SIG-M5 treated with dmso at 0.1 percent for 504 hours (cell line): ENCODE data around the gene RASSF5.
"Not testable (repeated sequence)": the region's sequence is repeated elsewhere in the genome, so short reads cannot be mapped to it uniquely, and the experiment has no call there.

Experiments used
- DNase-seq: peaks from one replicate; lab custom pipeline; 2025; ENCODE audit not compliant: unreplicated experiment; lab: John Stamatoyannopoulos, UW

RASSF5 gene

DNA sequence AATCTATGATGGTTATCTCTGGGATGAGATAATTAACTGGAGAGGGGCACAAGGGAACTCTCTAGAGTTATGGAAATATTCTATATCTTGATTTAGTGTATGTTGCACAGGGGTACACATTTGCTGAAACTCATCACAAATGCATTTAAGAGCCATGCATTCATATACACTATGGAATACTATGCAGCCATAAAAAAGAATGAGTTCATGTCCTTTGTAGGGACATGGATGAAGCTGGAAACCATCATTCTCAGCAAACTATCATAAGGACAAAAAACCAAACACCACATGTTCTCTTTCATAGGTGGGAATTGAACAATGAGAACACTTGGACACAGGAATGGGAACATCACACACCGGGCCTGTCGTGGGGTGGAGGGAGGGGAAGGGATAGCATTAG, 119.1 kb downstream of the RASSF5 start:
- not testable (repeated sequence) for DNase-seq

DNA sequence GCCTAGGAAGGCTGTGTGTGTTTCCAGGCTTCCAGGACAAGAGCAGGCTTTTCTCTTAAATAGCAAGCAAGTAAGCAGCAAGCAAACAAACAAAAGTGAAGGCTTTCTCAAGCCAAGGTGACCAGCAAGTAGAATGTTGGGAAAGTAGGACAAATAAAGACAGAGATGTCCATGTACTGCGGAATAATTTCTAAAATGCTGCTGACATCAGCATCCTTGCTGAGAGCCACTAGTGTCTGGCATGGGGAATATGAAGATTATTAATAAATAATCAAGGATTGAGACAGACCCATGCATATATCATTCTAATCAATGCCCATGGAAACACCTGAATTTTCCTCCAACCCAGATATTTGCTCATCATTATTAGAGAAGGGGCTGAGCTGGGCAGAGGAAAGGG, 121.6 kb downstream of the RASSF5 start:
- DNase-seq: no peak

DNA sequence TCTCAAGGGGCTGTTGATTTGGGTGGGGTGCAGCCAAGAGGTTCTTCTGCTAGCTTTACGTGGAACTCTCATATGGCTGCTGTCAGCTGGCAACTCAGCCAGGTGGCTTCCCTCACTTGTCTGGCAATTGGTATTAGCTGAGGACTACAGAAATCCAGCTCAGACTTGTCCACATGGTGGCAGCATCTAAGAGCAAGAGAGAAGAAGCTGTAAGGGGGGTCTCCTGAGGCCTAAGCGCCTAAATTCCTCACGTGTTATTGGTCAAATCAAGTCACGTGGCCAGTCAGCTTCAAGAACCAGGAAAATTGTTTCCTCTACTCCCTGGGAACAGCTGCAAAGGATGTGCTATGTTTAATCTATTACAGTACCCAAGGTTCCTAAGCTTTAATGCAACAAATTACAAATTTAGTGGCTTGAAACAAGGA, 123.8 kb downstream of the RASSF5 start:
- peak; percentile 89 for DNase-seq

DNA sequence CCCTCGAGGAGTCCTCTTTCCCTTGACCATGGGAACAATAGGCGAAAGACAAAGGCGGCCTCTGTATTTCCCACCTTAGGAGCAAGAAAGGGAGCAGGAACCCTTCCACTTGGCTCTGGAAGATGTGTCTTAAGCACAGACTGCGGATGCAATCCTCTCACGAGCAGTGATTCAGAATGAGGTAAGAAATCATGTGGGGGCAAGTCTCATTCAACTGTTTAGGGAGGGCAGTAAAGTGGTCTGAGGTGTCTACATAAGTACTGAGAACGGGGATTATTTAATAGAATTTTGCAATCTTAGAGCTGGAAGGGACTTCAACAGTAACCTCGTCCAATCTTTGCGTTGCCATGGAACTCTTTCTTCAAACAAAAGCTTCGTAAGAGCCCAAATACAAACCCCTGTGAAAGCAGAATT, 126.4 kb downstream of the RASSF5 start:
- peak; percentile 16 for DNase-seq

DNA sequence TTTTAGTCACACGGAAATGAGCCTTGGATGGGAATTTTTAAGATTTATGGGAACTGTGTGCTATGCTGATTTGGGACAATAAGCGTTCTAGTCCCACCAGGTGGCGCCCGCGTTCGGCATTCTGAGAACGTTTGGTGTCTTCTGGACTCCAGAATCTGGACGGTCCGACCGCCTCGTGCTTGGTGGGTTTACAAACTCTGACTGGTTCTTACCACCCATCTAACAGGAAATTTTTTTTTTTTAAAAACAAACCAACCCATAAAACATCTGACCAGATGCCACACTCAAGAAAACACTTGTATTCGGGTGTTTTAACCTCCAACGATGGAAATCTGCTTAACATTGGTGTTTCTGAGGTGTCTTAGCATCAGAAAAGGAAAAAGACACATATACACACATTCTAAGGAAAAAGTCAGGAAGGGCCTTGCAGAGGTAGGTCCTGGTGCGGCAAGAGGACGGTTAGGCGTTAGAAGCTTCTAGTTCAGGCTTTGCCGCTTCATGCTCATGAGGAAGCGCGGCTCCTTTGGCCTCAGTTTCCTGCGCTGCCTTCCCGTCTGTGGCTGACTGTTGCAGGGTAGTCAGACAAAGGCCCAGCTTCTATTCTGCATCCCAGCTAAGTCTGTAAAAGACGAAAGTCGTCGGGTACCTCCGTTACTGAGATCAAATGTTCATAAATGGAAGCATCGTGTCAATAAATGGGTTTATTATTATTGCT, 127.2 kb downstream of the RASSF5 start:
- DNase-seq: peak; percentile 65

DNA sequence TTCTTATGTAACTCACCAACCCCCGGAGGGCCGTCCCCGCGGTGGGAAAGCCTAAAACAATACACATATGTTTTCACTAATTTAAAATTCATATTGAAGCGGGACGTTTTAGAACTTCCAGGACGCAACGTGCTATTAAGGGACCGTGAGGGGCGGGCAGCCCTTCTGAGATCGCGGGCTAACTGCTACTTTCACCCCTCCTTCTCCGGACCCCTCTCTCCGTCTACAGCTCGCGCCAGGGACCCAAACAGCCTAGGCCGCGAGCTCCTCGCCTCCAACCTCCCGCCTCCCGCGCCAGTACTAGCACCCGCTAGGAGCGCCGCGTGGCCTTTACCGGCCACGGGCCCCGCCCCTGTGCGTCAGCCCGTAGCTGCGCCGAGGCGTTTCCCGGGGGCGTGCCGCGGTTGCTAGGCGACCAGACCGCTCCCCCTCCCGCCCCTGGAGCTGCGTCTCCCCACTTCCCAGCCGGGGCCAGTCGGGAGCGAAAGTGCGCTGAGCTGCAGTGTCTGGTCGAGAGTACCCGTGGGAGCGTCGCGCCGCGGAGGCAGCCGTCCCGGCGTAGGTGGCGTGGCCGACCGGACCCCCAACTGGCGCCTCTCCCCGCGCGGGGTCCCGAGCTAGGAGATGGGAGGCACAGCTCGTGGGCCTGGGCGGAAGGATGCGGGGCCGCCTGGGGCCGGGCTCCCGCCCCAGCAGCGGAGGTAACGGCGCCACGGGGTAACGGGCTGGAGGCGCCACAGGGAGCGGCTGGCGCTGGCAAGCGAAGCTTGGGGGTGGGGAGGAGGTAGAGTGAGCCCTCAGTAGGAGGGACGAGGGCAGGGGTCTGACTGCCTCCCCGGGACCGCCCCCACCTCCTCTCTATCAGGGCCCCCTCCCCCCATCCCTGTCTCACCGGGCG, 128.0 kb downstream of the RASSF5 start, which contains the start of gene DYRK3:
TSS of gene DYRK3 (plus strand) at position 457 of the 898 bp plus-strand sequence. CDS start at position 625, 168 bp downstream.
- peak; percentile 96 for DNase-seq

DNA sequence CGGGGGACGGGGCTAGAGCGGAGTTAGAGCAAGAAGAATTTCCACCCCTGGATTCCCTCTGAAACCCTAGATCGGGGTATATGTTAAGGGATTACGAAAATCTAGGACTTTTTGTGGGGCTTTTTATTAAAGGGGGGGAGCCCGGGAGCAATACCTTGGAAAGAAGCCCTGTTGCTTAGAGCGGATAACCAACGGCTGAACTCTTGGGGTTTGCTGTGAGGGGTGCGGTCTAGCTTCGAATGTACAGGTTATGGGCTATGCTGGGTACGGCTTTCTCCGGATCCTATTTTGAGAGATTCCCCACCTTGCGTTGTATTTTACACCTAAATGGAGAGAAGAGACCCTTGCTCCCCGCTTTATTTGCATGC, 128.6 kb downstream of the RASSF5 start:
- DNase-seq: no peak

DNA sequence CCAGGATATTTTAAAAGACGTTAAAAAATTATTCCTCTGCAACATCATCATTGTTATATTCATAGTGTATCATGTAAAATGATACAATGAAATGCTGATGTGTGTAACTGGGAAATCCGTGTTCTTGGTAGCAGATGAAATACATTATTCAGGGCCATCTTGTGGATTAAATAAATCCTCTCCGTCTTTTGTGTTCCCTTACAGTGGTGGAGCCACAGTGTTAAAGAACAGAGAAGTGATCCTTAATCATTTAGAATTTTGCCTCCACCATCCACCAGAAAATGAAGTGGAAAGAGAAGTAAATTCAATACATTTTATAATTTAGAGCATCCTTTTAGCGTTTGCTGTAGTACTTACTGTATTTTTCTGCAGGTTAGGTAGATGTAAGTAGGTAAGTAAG, 129.3 kb downstream of the RASSF5 start:
- no peak for DNase-seq

DNA sequence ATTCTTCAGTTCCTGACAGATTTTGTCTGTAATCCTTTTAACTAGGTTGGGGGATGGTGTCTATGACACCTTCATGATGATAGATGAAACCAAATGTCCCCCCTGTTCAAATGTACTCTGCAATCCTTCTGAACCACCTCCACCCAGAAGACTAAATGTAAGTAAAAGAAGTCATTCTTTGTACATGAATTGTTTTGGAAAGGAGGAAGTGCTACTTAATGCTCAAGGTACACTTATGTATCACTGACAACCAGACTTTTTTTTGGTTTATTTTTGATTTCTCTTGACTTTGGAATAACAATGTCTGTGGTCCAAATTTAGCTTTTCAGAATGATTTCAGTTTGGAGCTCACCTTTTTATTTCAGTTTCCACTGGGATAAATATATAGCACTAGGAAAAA, 130.3 kb downstream of the RASSF5 start:
- DNase-seq: peak; percentile 35
